Activated CD4-positive, alpha-beta T cell treated with anti-CD3 and anti-CD28 coated beads for 36 hours (primary cell): Measurements from ENCODE around the gene FAM78A. TPM values are rescaled to one million over a fixed set of nuclear protein-coding genes. Genes with fewer than 3 reads are reported as not detected.

Experiments used
- ATAC-seq: fragments of 200-7000 bp; cut with Tn5 transposase; one replicate; pipeline ENCODE4 v1.10.0; 2021; ENCODE audit warnings: mild to moderate bottlenecking, moderate library complexity
- CTCF ChIA-PET: fragments of 350-600 bp; sonication (Branson Sonifier 250); formaldehyde crosslinking; loops from one replicate; lab custom pipeline; 2021; ENCODE audit warnings: antibody characterized with exemption; lab: Charles Lee
- POLR2A ChIA-PET: fragments of 350-600 bp; sonication (Branson Sonifier 250); formaldehyde crosslinking; loops from one replicate; lab custom pipeline; 2021; ENCODE audit warnings: antibody characterized with exemption, inconsistent platforms; lab: Charles Lee
- DNase-seq: peaks from one replicate; pipeline ENCODE4 v3.0.0-alpha.2; 2020
- H3K27ac Mint-ChIP-seq: one replicate; pipeline ENCODE4 v1.8.0; 2021; ENCODE audit warnings: mixed read lengths
- H3K27me3 Mint-ChIP-seq: one replicate; pipeline ENCODE4 v1.8.0; 2021; ENCODE audit warnings: mixed read lengths
- H3K36me3 Mint-ChIP-seq: one replicate; pipeline ENCODE4 v1.8.0; 2021; ENCODE audit warnings: low read depth, mixed read lengths
- H3K4me1 Mint-ChIP-seq: one replicate; pipeline ENCODE4 v1.8.0; 2021; ENCODE audit warnings: mixed read lengths
- H3K4me3 Mint-ChIP-seq: one replicate; pipeline ENCODE4 v1.8.0; 2021; ENCODE audit warnings: mild to moderate bottlenecking, moderate library complexity, mixed read lengths
- H3K9me3 Mint-ChIP-seq: one replicate; pipeline ENCODE4 v1.8.0; 2021; ENCODE audit warnings: low read depth, mixed read lengths
- intact Hi-C, 2 experiments: fragments of 100-400 bp; cut with DNase I in 1 of 2; cut with micrococcal nuclease in 1 of 2; formaldehyde crosslinking; loops; one replicate each; pipeline versions ENCODE4 v1.14.2 to v1.15.1; 2022 to 2024; cut with DNase I, micrococcal nuclease
- total RNA-seq, 2 experiments: library from RNA; stranded (reverse); gene quantifications; one replicate each; pipeline ENCODE4 v1.2.3, GENCODE V29; 2021

Gene FAM78A
- total RNA-seq: 10 to 100 TPM; 36.6 to 52.3 TPM

GRCh38 chr9:131276094-131276888, at the start of gene FAM78A:
TSS of gene FAM78A (minus strand) at chr9:131276510. CDS start at chr9:131276179, 331 bp downstream.
- peak within 1 kb of the TSS; percentile 100 for H3K27ac Mint-ChIP-seq
- peaks cover 39% of the 10 kb centered on the region for H3K36me3 Mint-ChIP-seq
- peak within 1 kb of the TSS; percentile 90 for H3K4me3 Mint-ChIP-seq
- H3K4me1 Mint-ChIP-seq: peaks cover 26% of the 10 kb centered on the region
- CTCF ChIA-PET: interaction anchor here (0.6 to 1.3 kb wide), 3 partner anchors 16 to 47 kb away, joined by 3 to 4 read pairs (median 3); no protein-coding TSS in a partner anchor
- ATAC-seq: no peak
- POLR2A ChIA-PET: interaction anchor here (3.8 kb wide), 1 partner anchor 20 kb away, joined by 20 read pairs; no protein-coding TSS in a partner anchor
- intact Hi-C loops: loop anchor here in 1 of 2 experiments (5.0 to 10.0 kb wide), 2 partner anchors 391 to 561 kb away; no protein-coding TSS in a partner anchor
- H3K9me3 Mint-ChIP-seq: no peaks in the 10 kb centered on the region
- no peaks in the 10 kb centered on the region for H3K27me3 Mint-ChIP-seq
- peak; percentile 73 for DNase-seq

GRCh38 chr9:131324736-131325679, 48.7 kb upstream of the FAM78A start:
- POLR2A ChIA-PET: no interaction called here
- H3K27ac Mint-ChIP-seq: no peak overlapping the region

GRCh38 chr9:131323629-131324028, 47.3 kb upstream of the FAM78A start:
- ATAC-seq (no peak), DNase-seq (no peak)
- no peaks in the 10 kb centered on the region for H3K27me3 Mint-ChIP-seq
- intact Hi-C loops: no loop called here
- H3K4me1 Mint-ChIP-seq: no peaks in the 10 kb centered on the region
- no peak overlapping the region for H3K4me3 Mint-ChIP-seq
- ChIA-PET POLR2A (no interaction called here), CTCF (interaction anchor here (0.6 to 1.8 kb wide), 3 partner anchors 8 to 66 kb away, joined by 3 to 10 read pairs (median 3); no protein-coding TSS in a partner anchor)
- no peaks in the 10 kb centered on the region for H3K9me3 Mint-ChIP-seq
- no peak overlapping the region for H3K27ac Mint-ChIP-seq
- no peaks in the 10 kb centered on the region for H3K36me3 Mint-ChIP-seq

More at GRCh38 chr9:131324736-131325679, 48.7 kb upstream of the FAM78A start:
- no peaks in the 10 kb centered on the region for H3K27me3 Mint-ChIP-seq
- CTCF ChIA-PET: interaction anchor here (0.7 to 1.5 kb wide), 3 partner anchors 10 to 87 kb away, joined by 3 read pairs; no protein-coding TSS in a partner anchor
- H3K36me3 Mint-ChIP-seq: no peaks in the 10 kb centered on the region
- intact Hi-C loops: no loop called here
- ATAC-seq (no peak), DNase-seq (no peak)
- no peak overlapping the region for H3K4me3 Mint-ChIP-seq
- H3K4me1 Mint-ChIP-seq: no peaks in the 10 kb centered on the region
- no peaks in the 10 kb centered on the region for H3K9me3 Mint-ChIP-seq

- no peaks in the 10 kb centered on the region for H3K27me3 Mint-ChIP-seq
- POLR2A ChIA-PET: no interaction called here
- H3K36me3 Mint-ChIP-seq: no peaks in the 10 kb centered on the region
- no peak for DNase-seq
- ATAC-seq: no peak
- H3K4me1 Mint-ChIP-seq: no peaks in the 10 kb centered on the region
- H3K4me3 Mint-ChIP-seq: no peak overlapping the region
- intact Hi-C loops: no loop called here
- H3K27ac Mint-ChIP-seq: no peak overlapping the region
- no peaks in the 10 kb centered on the region for H3K9me3 Mint-ChIP-seq
- CTCF ChIA-PET: interaction anchor here (1.4 kb wide), 1 partner anchor 16 kb away, joined by 4 read pairs; no protein-coding TSS in a partner anchor
These were observed 43.8 kb upstream of the FAM78A start for GRCh38 chr9:131320031-131320685.

- Mint-ChIP-seq H3K9me3 (no peaks in the 10 kb centered on the region), H3K4me3 (no peak overlapping the region), H3K4me1 (no peaks in the 10 kb centered on the region), H3K27ac (no peak overlapping the region), H3K27me3 (no peaks in the 10 kb centered on the region), H3K36me3 (no peaks in the 10 kb centered on the region)
- ATAC-seq (no peak), DNase-seq (no peak)
- CTCF ChIA-PET: no interaction called here
- intact Hi-C loops: no loop called here
- POLR2A ChIA-PET: no interaction called here
These were observed 43.2 kb upstream of the FAM78A start for GRCh38 chr9:131319486-131319885.

- no peaks in the 10 kb centered on the region for H3K4me1 Mint-ChIP-seq
- no peak for DNase-seq
- H3K27ac Mint-ChIP-seq: no peak overlapping the region
- ChIA-PET CTCF (interaction anchor here (0.6 to 1.2 kb wide), 2 partner anchors 18 to 71 kb away, joined by 3 to 4 read pairs; no protein-coding TSS in a partner anchor), POLR2A (interaction anchor here (0.5 to 0.6 kb wide), 2 partner anchors 88 to 89 kb away, joined by 3 read pairs; no protein-coding TSS in a partner anchor)
- no peak for ATAC-seq
- H3K36me3 Mint-ChIP-seq: no peaks in the 10 kb centered on the region
- no peaks in the 10 kb centered on the region for H3K9me3 Mint-ChIP-seq
- H3K27me3 Mint-ChIP-seq: no peaks in the 10 kb centered on the region
- intact Hi-C loops: no loop called here
- H3K4me3 Mint-ChIP-seq: no peak overlapping the region
These were observed 42.1 kb upstream of the FAM78A start for GRCh38 chr9:131318231-131319085.

GRCh38 chr9:131312822-131313770, 36.8 kb upstream of the FAM78A start:
- Mint-ChIP-seq H3K9me3 (no peaks in the 10 kb centered on the region), H3K4me1 (peaks cover 12% of the 10 kb centered on the region), H3K4me3 (no peak overlapping the region), H3K36me3 (no peaks in the 10 kb centered on the region), H3K27me3 (no peaks in the 10 kb centered on the region), H3K27ac (no peak overlapping the region)
- ChIA-PET CTCF (interaction anchor here (0.6 kb wide), 1 partner anchor 15 kb away, joined by 4 read pairs; no protein-coding TSS in a partner anchor), POLR2A (no interaction called here)
- no peak for ATAC-seq
- intact Hi-C loops: no loop called here
- no peak for DNase-seq

GRCh38 chr9:131312246-131312645, 35.9 kb upstream of the FAM78A start:
- H3K9me3 Mint-ChIP-seq: no peaks in the 10 kb centered on the region
- peaks cover 12% of the 10 kb centered on the region for H3K4me1 Mint-ChIP-seq
- intact Hi-C loops: no loop called here
- H3K27me3 Mint-ChIP-seq: no peaks in the 10 kb centered on the region
- POLR2A ChIA-PET: no interaction called here
- DNase-seq: no peak
- H3K4me3 Mint-ChIP-seq: no peak overlapping the region
- CTCF ChIA-PET: interaction anchor here (1.3 kb wide), 1 partner anchor 20 kb away, joined by 4 read pairs; no protein-coding TSS in a partner anchor
- no peak for ATAC-seq
- H3K36me3 Mint-ChIP-seq: no peaks in the 10 kb centered on the region
- H3K27ac Mint-ChIP-seq: no peak overlapping the region

GRCh38 chr9:131310833-131311554, 34.7 kb upstream of the FAM78A start:
- ATAC-seq: peak; percentile 97
- no peaks in the 10 kb centered on the region for H3K27me3 Mint-ChIP-seq
- peak overlapping the region; percentile 81 for H3K27ac Mint-ChIP-seq
- intact Hi-C loops: no loop called here
- ChIA-PET CTCF (interaction anchor here (1.3 kb wide), 1 partner anchor 18 kb away, joined by 4 read pairs; no protein-coding TSS in a partner anchor), POLR2A (no interaction called here)
- H3K4me3 Mint-ChIP-seq: peak overlapping the region; percentile 15
- H3K36me3 Mint-ChIP-seq: no peaks in the 10 kb centered on the region
- H3K4me1 Mint-ChIP-seq: peaks cover 12% of the 10 kb centered on the region
- H3K9me3 Mint-ChIP-seq: no peaks in the 10 kb centered on the region
- peak; percentile 86 for DNase-seq
